ENCODE results near the gene TNIK. TPM values are rescaled to one million over a fixed set of nuclear protein-coding genes. Genes with fewer than 3 reads are reported as not detected.

TNIK gene
- total and polyA plus RNA-seq, 2 of the 13 experiments (the other 11 are each of a cell fraction or from before 2014, with no cell fraction given), result 0.15 to 0.22 TPM

DNA sequence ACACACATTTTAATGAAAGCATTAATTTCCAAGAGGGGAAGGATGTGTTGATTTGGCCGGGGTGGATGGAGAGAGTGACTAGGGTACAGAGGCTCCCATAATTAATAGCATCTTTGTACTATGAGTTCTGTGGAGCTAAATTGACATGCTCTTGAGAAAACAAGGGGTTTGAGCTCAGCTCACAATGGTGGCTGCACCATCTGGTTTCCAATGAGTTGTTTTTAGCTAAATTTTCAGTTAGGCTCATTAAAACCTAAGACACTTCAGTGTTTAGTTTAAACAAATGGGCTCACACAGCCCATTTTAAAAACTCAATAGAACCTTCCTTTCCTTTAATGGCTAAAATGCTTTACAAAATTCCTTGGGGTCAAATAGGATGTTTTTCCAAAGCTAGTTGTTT lies 199.7 kb downstream of the TNIK start:
- no peak for FAIRE-seq
- WGBS (ENCODE audit: low lambda C conversion rate), result 58% methylated on average over 1 of the region's 1 CpG
- POLR2A ChIA-PET, result no interaction called here

More for the DNA sequence above, 199.7 kb downstream of the TNIK start:
- peaks cover 3% of the 10 kb centered on the region; the same call in 1 of the 2 replicates for H3K4me1 ChIP-seq (ENCODE audit: insufficient read depth, low read length)
- intact Hi-C loops (cut with micrococcal nuclease; ENCODE audit: unreplicated experiment), result no loop called here
- no peak overlapping the region for H2AFZ ChIP-seq (ENCODE audit: low read length)
- no peak overlapping the region for H3K4me2 ChIP-seq (ENCODE audit: low read depth, low read length)
- TF ChIP-seq FLYWCH1 (CRISPR knock-in tag; IDR thresholded peaks at IDR 0.05) (no peak), CENPT (CRISPR knock-in tag; IDR thresholded peaks at IDR 0.05; ENCODE audit: low read depth) (no peak), ZNF720 (CRISPR knock-in tag; IDR thresholded peaks at IDR 0.05) (no peak), ZNF543 (CRISPR knock-in tag; IDR thresholded peaks at IDR 0.05) (no peak), ZNF136 (CRISPR knock-in tag; IDR thresholded peaks at IDR 0.05; ENCODE audit: low read depth) (no peak), ZNF362 (CRISPR knock-in tag; IDR thresholded peaks at IDR 0.05; ENCODE audit: borderline replicate concordance) (no peak), PHF21A (CRISPR knock-in tag; IDR thresholded peaks at IDR 0.05) (no peak), IRF2 (CRISPR knock-in tag; IDR thresholded peaks at IDR 0.05) (no peak), NKX3-1 (CRISPR knock-in tag; IDR thresholded peaks at IDR 0.05) (no peak), MED13 (CRISPR knock-in tag; IDR thresholded peaks at IDR 0.05) (no peak), SALL2 (CRISPR knock-in tag; IDR thresholded peaks at IDR 0.05) (no peak), NBN (conservative IDR thresholded peaks at IDR 0.05) (no peak), SAFB2 (CRISPR knock-in tag; IDR thresholded peaks at IDR 0.05; ENCODE audit: borderline replicate concordance, low read depth) (no peak), NFYC (CRISPR knock-in tag; IDR thresholded peaks at IDR 0.05) (no peak), HOXA5 (CRISPR knock-in tag; IDR thresholded peaks at IDR 0.05) (no peak), FUBP1 (CRISPR knock-in tag; IDR thresholded peaks at IDR 0.05; ENCODE audit: borderline replicate concordance) (no peak)
- TF ChIP-seq, protein P1, sequence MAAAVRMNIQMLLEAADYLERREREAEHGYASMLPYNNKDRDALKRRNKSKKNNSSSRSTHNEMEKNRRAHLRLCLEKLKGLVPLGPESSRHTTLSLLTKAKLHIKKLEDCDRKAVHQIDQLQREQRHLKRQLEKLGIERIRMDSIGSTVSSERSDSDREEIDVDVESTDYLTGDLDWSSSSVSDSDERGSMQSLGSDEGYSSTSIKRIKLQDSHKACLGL (CRISPR knock-in tag; IDR thresholded peaks at IDR 0.05), result no peak
- TF ChIP-seq, protein P2, sequence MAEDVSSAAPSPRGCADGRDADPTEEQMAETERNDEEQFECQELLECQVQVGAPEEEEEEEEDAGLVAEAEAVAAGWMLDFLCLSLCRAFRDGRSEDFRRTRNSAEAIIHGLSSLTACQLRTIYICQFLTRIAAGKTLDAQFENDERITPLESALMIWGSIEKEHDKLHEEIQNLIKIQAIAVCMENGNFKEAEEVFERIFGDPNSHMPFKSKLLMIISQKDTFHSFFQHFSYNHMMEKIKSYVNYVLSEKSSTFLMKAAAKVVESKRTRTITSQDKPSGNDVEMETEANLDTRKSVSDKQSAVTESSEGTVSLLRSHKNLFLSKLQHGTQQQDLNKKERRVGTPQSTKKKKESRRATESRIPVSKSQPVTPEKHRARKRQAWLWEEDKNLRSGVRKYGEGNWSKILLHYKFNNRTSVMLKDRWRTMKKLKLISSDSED (CRISPR knock-in tag; IDR thresholded peaks at IDR 0.05), result no peak
- H4K20me1 ChIP-seq (ENCODE audit: insufficient read depth, low read length), result no peaks in the 10 kb centered on the region
- peaks cover 0 to 1% of the 10 kb centered on the region in 2 experiments; a peak in 1 of 5 replicates for H3K27me3 ChIP-seq (ENCODE audit: control insufficient read depth in 1 of 2, insufficient read depth in 2 of 2, low read length in 2 of 2)
- H3K36me3 ChIP-seq (replicated peaks in 1 of 2; ENCODE audit: control insufficient read depth in 1 of 2, insufficient read depth in 2 of 2, low read length in 2 of 2), result no peaks in the 10 kb centered on the region
- no peak overlapping the region for H3K27ac ChIP-seq (ENCODE audit: extremely low read length, insufficient read depth, low read length)
- no peak overlapping the region for H3K4me3 ChIP-seq (replicated peaks in 1 of 3; ENCODE audit: insufficient read depth in 1 of 3, low read depth in 2 of 3, low read length in 3 of 3)
- H3K9ac ChIP-seq (ENCODE audit: insufficient read depth, low read depth, low read length), result no peak overlapping the region
- H3K79me2 ChIP-seq (ENCODE audit: insufficient read depth, low read length), result no peaks in the 10 kb centered on the region
- H3K9me3 ChIP-seq (ENCODE audit: low read length), result no peaks in the 10 kb centered on the region
- DNase-seq (ENCODE audit: low spot score) (no peak), ATAC-seq (no peak)
- CTCF ChIA-PET (ENCODE audit: low intra/inter-chr PET ratio, low total read pairs), result no interaction called here
- BruUV-seq (replicated peaks), result no TSS peak
- in situ Hi-C loops (cut with HindIII; ENCODE audit: extremely low pct_ligation_motif_present, low pct_unique_long_range_greater_than_20kb), result no loop called here

Measured in HepG2 (cell line).